NCI-H187 (cell line): ENCODE results near the gene ALG1.
"Not testable (repeated sequence)": the region's sequence is repeated elsewhere in the genome, so short reads cannot be mapped to it uniquely, and the experiment has no call there.

Source experiments
- DNase-seq, 2 experiments: peaks; one replicate each; lab custom pipeline; 2025; lab: John Stamatoyannopoulos, UW

Gene ALG1

GRCh38 chr16:5098221-5099159 is 26.8 kb downstream of the ALG1 start:
- not testable (repeated sequence) for DNase-seq

- not testable (repeated sequence) for DNase-seq
Observed at GRCh38 chr16:5099174-5099573, 27.5 kb downstream of the ALG1 start.

GRCh38 chr16:5103296-5104032 is 31.8 kb downstream of the ALG1 start:
- DNase-seq, result not testable (repeated sequence)

- not testable (repeated sequence) for DNase-seq
Observed at GRCh38 chr16:5105039-5105438, 33.4 kb downstream of the ALG1 start.

DNA sequence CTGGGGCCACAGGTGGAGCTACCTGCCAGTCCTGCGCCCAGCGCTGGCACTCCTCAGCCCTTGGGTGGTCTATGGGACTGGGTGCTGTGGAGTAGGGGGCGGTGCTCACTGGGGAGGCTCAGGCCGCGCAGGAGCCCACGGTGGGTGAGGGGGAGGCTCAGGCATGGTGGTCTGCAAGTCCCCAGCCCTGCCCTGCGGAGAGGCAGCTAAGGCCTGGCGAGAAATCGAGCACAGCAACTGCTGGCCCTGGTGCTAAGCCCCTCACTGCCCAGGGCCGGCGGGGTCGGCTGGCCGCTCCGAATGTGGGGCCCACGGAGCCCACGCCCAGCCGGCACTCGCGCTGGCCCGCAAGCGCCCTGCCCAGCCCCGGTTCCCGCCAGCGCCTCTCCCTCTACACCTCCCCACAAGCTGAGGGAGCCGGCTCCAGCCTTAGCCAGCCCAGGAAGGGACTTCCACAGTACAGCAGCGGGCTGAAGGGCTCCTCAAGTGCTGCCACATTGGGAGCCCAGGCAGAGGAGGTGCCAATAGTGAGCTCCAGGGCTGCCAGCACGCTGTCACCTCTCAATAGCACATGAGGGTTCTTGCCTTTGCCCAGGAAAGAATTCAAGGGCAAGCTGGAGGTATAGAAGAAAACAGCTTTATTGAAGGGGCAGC is 37.0 kb downstream of the ALG1 start:
- no peak for DNase-seq

- not testable (repeated sequence) for DNase-seq
Observed at GRCh38 chr16:5110933-5111332, 39.3 kb downstream of the ALG1 start.

DNA sequence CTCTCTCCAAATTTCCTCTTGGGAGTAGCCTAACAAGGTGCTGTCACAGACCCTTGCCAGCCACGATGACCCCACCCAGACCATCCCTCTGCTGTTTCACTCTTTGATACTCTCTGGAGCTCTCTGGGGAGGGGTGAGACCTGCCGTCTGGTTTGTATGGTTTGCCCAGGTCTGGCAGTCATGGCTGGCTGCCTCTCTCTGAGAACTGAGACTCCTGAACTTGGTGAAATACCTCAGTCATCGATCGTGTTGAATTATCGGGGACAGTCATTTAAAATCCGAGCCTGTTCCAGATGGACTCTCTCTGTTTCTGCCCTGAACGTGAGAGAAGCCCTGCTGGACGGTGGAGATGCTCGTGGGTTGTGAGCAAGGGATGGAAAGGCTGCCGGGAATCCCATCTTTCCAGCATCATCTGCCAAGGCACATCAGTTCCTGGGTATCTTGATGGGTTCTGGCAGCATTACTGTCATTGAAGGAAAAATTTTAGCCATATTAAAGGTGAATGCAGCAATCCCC is 45.2 kb downstream of the ALG1 start:
- not testable (repeated sequence) for DNase-seq

GRCh38 chr16:5117300-5118087 is 45.9 kb downstream of the ALG1 start:
- DNase-seq, result peak; percentile 73 to 81

GRCh38 chr16:5131467-5132004 is 59.9 kb downstream of the ALG1 start:
- DNase-seq, result not testable (repeated sequence)

DNA sequence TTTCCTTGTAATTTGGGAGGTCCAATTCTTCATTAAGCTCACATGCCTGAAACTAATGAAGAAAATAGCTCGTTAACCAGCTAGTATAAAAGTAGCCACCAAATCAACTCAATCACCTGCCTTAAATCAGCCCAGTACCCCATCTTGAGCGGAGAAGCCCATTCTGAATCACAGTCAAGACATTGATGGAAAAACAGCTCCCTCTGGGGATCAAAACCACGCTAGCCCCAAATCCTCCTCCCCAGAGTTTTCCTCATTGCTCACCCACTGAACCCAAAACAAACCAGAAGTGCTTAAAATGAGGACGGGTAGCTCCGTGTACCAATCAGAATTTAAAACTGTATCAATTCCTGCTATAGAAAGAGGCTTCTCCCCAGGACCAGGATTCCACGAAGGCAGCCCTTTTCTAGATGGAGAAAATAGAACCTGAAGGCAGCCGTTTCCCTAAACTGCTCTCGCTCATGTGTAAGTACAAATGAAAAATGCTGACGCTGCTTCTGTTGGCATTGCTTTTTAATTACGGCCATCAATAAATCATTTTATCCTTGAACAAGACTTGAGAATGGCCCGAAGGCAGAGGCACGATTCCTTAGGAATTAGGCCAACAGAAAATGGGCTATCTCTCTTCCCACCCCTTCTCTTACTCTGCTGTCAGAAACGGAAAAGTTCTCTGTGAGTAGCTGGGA is 61.4 kb downstream of the ALG1 start:
- not testable (repeated sequence) for DNase-seq

- DNase-seq, result not testable (repeated sequence)
Observed at GRCh38 chr16:5134739-5135452, 63.3 kb downstream of the ALG1 start.
